Central memory CD4-positive, alpha-beta T cell (primary cell): Measurements from ENCODE around the gene ATOSA.
A peak's percentile ranks its signal among the peaks of the same experiment; 100 is the strongest.

Source experiments
- DNase-seq: peaks from one replicate; pipeline ENCODE4 v3.0.0; 2022

Gene ATOSA

DNA sequence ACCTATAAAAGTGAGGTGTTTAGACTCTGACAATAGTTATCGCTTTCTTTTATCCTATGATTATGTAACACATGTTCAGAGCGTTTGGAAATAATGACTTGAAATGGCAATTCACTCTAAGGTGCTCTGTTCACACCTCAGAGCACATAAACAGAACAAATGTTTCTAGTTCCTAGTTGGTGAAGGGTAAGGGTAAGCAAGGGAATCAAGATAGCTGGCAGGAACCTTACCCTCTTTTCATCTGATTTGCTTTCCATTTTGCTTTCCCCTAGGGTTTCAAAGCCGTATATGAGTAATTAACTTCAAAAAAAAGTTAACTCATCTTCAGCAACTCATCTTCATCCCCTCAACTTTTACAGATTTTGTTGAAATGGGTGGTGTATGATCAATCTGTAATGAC is 2.3 kb upstream of the ATOSA start:
- no peak for DNase-seq

DNA sequence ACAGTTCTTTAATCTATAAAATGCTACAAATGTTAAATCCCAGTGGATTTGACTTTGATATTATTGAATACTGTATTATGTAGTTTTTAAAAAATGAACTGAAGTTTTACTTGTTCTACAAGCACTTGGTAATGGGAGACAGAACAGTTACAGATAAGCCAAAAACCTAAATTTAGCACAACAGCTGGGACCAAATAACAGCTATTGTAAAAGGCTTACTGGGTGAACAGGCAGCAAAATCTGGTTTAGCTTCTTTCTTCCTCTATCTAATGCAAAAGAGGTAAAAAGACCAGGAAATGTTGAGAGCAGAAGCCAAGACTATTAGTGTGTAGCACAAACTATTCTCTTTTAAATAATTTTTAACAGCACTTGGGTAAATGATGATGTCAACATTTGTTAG is 1.6 kb upstream of the ATOSA start:
- no peak for DNase-seq

GRCh38 chr15:52680041-52680391 is 828 bp upstream of the ATOSA start:
- no peak for DNase-seq

- peak; percentile 69 for DNase-seq
These were observed 538 bp downstream of the ATOSA start for GRCh38 chr15:52678468-52679231.

- peak; percentile 60 for DNase-seq
These were observed 1.4 kb downstream of the ATOSA start for GRCh38 chr15:52677593-52678467.

- DNase-seq: no peak
These were observed 4.4 kb downstream of the ATOSA start for GRCh38 chr15:52674831-52675230.

DNA sequence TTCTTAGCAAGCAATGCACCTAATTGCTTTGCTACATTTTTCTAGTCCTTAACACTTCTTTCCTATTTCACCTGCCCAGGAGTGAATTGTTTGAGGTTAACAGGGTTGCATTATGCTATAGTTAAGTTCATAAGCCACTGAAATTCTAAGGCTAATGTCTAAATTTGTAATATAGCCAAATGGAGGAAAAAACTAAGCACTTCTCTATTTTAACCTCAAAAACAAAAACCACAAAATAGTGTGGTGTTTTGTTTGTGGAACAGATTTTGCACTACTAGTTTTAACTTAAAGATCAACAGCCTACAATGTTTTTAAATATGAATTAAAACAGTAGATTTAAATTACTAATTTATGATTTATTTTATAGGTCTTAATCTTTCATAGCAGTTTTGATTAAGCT is 5.5 kb downstream of the ATOSA start:
- DNase-seq: no peak

- no peak for DNase-seq
These were observed 5.9 kb downstream of the ATOSA start for GRCh38 chr15:52673312-52673711.

GRCh38 chr15:52672661-52673060 is 6.5 kb downstream of the ATOSA start:
- DNase-seq: no peak

GRCh38 chr15:52670087-52670486 is 9.1 kb downstream of the ATOSA start:
- DNase-seq: no peak

GRCh38 chr15:52668133-52668532 is 11.1 kb downstream of the ATOSA start:
- no peak for DNase-seq

DNA sequence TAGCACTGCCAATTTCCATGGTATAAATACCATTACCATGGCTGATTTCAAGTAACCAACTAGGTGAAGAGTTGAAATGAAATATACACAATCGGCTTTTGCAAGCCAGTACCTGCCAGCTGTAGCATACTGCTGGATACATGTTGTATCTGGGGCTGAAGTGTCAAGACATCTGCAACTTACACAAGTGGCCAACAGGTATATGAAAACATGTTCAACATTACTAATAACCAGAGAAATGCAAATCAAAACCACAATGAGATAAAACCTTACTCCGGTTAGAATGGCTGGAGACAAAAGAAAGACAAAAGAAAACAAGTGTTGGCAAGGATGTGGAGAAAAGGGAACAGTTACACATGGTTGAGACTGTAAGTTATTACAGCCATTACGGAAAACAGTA is 11.6 kb downstream of the ATOSA start:
- no peak for DNase-seq

GRCh38 chr15:52663536-52664294 is 15.5 kb downstream of the ATOSA start:
- DNase-seq: no peak

- DNase-seq: no peak
These were observed 17.3 kb downstream of the ATOSA start for GRCh38 chr15:52661909-52662308.

DNA sequence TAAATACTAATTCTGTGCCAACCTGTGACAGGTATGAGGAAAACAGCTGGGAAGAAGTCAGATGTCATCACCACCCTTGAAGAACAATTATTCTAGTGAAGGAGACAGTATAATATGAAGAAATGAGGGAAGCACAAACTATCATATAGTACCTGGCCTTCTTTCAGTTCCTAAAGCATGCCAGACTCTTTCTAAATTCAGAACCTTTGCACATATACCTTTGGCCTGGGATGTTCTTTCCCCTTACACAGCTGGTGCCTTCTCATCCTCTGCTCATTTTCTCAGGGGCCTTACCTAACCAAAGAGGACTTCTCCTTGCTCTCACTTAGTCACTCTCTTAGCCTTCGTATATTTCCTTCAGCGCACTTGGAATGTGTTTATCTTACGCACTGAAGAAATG is 19.0 kb downstream of the ATOSA start:
- no peak for DNase-seq

- DNase-seq: peak; percentile 42
These were observed 20.2 kb downstream of the ATOSA start for GRCh38 chr15:52658955-52659354.

DNA sequence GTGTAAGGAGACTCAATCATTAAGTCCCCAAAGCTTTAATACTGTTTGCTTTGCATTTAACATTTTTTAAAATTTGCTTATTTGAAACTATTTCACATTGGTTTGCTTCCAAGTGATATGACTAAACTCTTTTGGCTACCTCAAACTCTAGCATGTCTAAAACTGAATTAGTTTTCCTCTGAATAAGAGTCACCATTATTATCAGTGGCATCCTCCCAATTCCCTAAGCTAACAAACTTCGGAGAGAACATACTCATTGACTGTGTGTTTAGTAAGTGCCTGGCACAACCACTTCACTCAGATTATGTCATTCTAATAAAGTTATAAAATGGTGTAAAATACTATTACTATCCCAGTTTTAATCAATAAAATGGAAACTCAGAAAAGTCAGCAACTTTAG is 21.9 kb downstream of the ATOSA start:
- DNase-seq: no peak

- DNase-seq: no peak
These were observed 22.8 kb downstream of the ATOSA start for GRCh38 chr15:52656412-52656811.

GRCh38 chr15:52653431-52653964 is 25.7 kb downstream of the ATOSA start:
- no peak for DNase-seq

DNA sequence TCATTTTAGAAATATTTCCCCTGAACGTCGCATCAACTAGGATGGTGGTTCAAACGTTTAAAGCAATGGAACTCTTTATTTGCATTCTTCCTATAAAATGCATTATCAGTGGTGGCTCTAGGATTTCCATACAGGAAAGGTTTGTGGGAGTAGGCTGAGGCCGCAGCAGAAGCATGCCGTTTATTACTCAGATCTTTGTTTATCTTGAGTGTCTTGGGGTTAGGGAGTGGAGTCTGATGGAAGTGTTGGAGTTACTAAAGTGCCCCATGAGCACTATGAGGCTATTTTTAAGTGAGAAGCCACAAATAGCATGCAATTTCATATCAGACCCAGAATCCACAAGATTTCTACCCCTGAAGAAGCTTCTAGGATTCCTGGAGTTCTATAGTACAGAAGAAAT is 26.2 kb downstream of the ATOSA start:
- DNase-seq: no peak

DNA sequence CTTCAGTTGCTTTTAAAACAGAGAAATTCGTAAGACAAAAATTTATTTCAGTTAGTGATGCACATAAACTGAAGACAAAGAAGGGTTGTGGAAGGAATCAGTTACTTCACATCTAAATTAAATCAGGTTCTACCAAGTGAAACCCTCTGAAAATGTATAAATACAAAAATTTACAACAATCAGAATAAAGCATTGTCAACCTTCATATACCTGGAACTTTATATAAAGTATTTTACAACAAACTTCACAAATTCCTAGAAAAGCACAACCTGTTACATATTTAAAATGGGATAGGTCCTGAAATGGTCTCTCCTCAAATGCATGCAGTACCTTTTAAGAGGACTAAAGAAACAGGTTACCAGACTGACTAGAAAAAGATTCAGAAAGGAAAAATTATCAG is 26.9 kb downstream of the ATOSA start:
- no peak for DNase-seq

- peak; percentile 36 for DNase-seq
These were observed 27.3 kb downstream of the ATOSA start for GRCh38 chr15:52651868-52652267.

- DNase-seq: no peak
These were observed 28.1 kb downstream of the ATOSA start for GRCh38 chr15:52651114-52651513.
